Measurements from ENCODE around the gene PEX1. TPM values are rescaled to one million over a fixed set of nuclear protein-coding genes. Genes with fewer than 3 reads are reported as not detected.
A peak's percentile ranks its signal among the peaks of the same experiment; 100 is the strongest.

Gene PEX1
- total and polyA plus RNA-seq, 9 of the 15 experiments (the other 6 are each of a cell fraction or from before 2014, with no cell fraction given): 9.4 to 32.2 (median 19.9) TPM

DNA sequence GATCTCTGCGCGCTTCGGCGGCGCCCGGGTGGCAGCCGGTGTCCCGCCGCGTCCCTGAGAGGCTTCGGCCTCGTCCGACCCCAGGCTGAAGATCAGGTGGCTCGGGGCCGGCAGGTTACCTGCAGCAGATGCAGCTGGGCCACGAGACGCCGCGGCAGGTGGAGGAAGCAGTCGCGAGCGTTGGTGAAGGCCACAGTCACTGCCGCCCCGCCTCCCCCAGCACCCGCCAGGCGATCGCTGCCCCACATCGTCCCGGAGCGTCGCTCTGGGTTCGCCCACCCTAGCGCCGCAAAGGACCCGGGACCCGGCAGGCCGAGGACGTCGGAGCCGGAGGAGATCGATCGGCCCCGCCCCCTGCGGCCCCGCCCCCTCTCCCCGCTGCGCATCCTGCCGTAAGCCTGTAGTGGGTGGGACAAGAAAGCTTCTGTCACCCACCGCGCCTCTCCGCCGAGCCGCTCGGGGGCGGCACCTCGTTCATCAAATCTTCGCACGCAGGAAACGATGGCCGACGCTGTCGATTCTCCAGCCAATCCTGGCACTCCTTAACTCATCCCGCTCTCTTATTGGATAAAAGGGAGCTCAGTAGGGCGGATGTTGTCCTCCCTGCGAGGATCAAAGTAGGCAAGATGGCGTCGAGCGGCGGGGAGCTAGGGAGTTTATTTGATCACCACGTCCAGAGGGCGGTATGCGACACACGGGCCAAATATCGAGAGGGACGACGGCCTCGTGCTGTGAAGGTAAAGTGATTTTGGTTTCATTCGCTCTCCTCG lies at the start of gene PEX1, which contains the start of gene RBM48 (continued):
- TF ChIP-seq, protein P1, sequence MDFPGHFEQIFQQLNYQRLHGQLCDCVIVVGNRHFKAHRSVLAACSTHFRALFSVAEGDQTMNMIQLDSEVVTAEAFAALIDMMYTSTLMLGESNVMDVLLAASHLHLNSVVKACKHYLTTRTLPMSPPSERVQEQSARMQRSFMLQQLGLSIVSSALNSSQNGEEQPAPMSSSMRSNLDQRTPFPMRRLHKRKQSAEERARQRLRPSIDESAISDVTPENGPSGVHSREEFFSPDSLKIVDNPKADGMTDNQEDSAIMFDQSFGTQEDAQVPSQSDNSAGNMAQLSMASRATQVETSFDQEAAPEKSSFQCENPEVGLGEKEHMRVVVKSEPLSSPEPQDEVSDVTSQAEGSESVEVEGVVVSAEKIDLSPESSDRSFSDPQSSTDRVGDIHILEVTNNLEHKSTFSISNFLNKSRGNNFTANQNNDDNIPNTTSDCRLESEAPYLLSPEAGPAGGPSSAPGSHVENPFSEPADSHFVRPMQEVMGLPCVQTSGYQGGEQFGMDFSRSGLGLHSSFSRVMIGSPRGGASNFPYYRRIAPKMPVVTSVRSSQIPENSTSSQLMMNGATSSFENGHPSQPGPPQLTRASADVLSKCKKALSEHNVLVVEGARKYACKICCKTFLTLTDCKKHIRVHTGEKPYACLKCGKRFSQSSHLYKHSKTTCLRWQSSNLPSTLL (IDR thresholded peaks at IDR 0.05): no peak
- TF ChIP-seq, protein P2, sequence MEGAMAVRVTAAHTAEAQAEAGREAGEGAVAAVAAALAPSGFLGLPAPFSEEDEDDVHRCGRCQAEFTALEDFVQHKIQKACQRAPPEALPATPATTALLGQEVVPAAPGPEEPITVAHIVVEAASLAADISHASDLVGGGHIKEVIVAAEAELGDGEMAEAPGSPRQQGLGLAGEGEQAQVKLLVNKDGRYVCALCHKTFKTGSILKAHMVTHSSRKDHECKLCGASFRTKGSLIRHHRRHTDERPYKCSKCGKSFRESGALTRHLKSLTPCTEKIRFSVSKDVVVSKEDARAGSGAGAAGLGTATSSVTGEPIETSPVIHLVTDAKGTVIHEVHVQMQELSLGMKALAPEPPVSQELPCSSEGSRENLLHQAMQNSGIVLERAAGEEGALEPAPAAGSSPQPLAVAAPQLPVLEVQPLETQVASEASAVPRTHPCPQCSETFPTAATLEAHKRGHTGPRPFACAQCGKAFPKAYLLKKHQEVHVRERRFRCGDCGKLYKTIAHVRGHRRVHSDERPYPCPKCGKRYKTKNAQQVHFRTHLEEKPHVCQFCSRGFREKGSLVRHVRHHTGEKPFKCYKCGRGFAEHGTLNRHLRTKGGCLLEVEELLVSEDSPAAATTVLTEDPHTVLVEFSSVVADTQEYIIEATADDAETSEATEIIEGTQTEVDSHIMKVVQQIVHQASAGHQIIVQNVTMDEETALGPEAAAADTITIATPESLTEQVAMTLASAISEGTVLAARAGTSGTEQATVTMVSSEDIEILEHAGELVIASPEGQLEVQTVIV (CRISPR knock-in tag; IDR thresholded peaks at IDR 0.05; ENCODE audit: borderline replicate concordance): no peak
- TF ChIP-seq, protein P3, sequence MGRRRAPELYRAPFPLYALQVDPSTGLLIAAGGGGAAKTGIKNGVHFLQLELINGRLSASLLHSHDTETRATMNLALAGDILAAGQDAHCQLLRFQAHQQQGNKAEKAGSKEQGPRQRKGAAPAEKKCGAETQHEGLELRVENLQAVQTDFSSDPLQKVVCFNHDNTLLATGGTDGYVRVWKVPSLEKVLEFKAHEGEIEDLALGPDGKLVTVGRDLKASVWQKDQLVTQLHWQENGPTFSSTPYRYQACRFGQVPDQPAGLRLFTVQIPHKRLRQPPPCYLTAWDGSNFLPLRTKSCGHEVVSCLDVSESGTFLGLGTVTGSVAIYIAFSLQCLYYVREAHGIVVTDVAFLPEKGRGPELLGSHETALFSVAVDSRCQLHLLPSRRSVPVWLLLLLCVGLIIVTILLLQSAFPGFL (CRISPR knock-in tag; IDR thresholded peaks at IDR 0.05): no peak
- no peak for TF ChIP-seq SAFB2 (IDR thresholded peaks at IDR 0.05; ENCODE audit: borderline replicate concordance, low read depth, low read length, severe bottlenecking)
- no peak for TF ChIP-seq ADNP (tag; IDR thresholded peaks at IDR 0.05)
- TF ChIP-seq, protein P4, sequence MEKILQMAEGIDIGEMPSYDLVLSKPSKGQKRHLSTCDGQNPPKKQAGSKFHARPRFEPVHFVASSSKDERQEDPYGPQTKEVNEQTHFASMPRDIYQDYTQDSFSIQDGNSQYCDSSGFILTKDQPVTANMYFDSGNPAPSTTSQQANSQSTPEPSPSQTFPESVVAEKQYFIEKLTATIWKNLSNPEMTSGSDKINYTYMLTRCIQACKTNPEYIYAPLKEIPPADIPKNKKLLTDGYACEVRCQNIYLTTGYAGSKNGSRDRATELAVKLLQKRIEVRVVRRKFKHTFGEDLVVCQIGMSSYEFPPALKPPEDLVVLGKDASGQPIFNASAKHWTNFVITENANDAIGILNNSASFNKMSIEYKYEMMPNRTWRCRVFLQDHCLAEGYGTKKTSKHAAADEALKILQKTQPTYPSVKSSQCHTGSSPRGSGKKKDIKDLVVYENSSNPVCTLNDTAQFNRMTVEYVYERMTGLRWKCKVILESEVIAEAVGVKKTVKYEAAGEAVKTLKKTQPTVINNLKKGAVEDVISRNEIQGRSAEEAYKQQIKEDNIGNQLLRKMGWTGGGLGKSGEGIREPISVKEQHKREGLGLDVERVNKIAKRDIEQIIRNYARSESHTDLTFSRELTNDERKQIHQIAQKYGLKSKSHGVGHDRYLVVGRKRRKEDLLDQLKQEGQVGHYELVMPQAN (IDR thresholded peaks at IDR 0.05; ENCODE audit: borderline replicate concordance): peak; percentile 77
- no peak for TF ChIP-seq ZNF408 (CRISPR knock-in tag; IDR thresholded peaks at IDR 0.05; ENCODE audit: low read depth)
- no peak for TF ChIP-seq SRSF3 (IDR thresholded peaks at IDR 0.05; ENCODE audit: insufficient read depth, low read length)
- no peak for TF ChIP-seq HDAC3 (IDR thresholded peaks at IDR 0.05; ENCODE audit: borderline replicate concordance, partially characterized antibody)
- TF ChIP-seq GATA2 (CRISPR knock-in tag; IDR thresholded peaks at IDR 0.05): no peak
- TF ChIP-seq CAMTA2 (CRISPR knock-in tag; conservative IDR thresholded peaks at IDR 0.05): no peak
- peak; percentile 76 for TF ChIP-seq EGR1 (conservative IDR thresholded peaks at IDR 0.05)
- TF ChIP-seq, protein P5, sequence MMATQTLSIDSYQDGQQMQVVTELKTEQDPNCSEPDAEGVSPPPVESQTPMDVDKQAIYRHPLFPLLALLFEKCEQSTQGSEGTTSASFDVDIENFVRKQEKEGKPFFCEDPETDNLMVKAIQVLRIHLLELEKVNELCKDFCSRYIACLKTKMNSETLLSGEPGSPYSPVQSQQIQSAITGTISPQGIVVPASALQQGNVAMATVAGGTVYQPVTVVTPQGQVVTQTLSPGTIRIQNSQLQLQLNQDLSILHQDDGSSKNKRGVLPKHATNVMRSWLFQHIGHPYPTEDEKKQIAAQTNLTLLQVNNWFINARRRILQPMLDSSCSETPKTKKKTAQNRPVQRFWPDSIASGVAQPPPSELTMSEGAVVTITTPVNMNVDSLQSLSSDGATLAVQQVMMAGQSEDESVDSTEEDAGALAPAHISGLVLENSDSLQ (IDR thresholded peaks at IDR 0.05): peak; percentile 82
- no peak for TF ChIP-seq ZNF41 (CRISPR knock-in tag; conservative IDR thresholded peaks at IDR 0.05)
- no peak for TF ChIP-seq FOSL1 (tag; conservative IDR thresholded peaks at IDR 0.05)

Data from K562 (cell line).